ENCODE results near the gene BLTP3A. TPM values are rescaled to one million over a fixed set of nuclear protein-coding genes. Genes with fewer than 3 reads are reported as not detected.

Gene BLTP3A
- total and polyA plus RNA-seq, 2 of the 8 experiments (the other 6 are each of a cell fraction or from before 2014, with no cell fraction given): 8.5 to 17.2 TPM

- no peak for TF ChIP-seq TCF12 (IDR thresholded peaks at IDR 0.05; ENCODE audit: low read depth, low read length)
- TF ChIP-seq HDAC2 (IDR thresholded peaks at IDR 0.05; ENCODE audit: borderline replicate concordance in 1 of 2, low read depth in 2 of 2, low read length in 2 of 2): no peak
- no peak for TF ChIP-seq SRF (IDR thresholded peaks at IDR 0.05; ENCODE audit: low read depth, low read length)
Observed at GRCh38 chr6:34798057-34798456, 6.2 kb downstream of the BLTP3A start (continued).

Measured in H1 (cell line).